NCI-H526 (cell line): ENCODE results near the gene ATP13A4.
"Not testable (repeated sequence)": the region's sequence is repeated elsewhere in the genome, so short reads cannot be mapped to it uniquely, and the experiment has no call there.

Experiments
- DNase-seq, 2 experiments: peaks; one replicate each; lab custom pipeline; 2025; lab: John Stamatoyannopoulos, UW

The ATP13A4 gene

DNA sequence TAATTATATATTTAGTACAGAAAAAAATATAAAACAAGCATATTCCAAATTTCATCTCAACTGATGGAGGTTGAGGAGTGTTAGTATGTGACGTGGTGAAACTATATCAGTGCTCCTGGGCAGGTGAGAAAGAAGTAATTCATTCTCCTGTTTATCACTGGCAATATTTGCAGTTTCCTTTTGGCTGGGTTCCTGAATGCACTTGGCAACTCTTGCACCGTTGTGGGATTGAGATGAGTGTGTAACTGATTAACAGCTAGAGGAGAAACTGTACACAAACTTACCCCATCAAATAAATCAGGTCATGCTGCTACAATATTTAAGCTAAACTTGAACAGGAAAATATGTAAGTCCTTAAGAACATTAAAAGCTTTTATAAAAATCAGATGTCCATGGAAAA, 2.1 kb upstream of the ATP13A4 start:
- no peak for DNase-seq

DNA sequence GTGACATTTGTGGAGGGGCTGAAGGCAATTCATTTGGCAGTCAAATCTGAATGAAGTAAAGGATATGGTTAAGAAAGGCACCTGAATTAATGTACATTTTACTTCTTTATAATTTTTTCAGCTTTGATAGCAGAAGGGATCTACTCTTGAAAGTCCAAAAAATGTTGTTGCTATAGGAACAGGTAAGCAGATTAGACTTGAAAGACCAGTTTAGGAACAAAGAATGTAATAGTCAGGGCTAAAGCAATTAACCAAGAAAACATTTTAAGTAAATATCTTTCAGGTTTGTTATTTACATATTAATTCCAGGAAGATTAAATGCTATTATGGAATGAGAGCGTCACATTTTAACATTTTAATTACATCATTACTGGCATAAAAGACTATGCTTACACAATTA, 1.1 kb downstream of the ATP13A4 start:
- DNase-seq = peak; percentile 4 to 32

DNA sequence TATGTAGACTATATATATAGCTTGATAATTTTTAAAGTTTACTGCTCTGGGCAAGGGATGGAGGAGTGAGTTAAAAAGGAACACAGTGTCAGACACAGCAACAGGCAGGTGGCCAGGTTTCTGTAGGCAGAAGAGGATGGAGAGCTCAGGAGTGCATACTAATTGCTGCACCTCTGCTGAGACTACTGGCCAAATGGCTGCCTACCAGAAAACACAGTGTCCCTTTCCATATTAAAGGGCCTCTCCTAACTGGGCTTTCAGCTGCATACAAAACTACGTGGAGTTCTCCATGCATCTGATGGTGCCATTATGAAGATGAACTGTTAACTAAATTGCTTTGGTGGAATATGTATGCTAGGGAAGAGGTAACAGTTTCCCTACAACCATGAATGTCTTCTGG, 1.8 kb downstream of the ATP13A4 start:
- DNase-seq = peak in 1 of 2 experiments; percentile 11

DNA sequence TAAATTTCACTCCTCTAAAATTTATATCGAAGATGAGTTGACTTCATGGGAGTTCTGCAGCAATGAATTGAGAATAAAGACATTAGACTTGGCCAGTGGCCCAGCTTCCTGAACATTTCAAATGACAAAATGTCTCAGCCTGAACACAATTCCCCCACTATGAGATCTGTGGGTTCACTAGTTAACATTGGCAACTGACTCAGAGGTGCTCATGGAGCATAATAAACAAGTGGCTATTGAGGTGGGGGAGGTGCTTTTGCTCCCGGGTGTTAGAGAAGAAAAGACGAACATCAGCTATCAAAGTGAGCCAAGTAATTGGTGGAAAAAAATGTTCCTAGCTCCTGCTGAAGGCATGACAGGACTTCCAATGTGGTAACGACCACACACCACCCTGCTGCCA, 6.3 kb downstream of the ATP13A4 start:
- DNase-seq = no peak

DNA sequence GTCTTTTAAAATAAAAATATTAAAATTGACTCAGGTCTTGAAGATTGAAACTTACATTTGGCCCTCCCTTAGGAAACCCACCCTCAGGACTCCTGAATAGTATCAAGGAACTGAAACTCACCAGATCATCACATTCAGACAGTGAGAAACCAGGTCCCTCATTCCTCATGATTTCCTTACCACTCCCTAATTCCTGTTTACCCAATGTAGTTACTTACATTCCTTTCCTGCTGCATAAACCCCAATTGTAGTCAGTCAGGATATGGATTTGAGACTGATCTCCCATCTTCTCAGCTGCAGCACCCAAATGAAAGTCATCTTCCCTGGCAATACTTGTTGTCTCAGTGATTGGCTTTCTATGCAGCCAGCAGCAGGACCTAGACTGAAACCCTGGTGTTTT, 8.6 kb downstream of the ATP13A4 start:
- no peak for DNase-seq

DNA sequence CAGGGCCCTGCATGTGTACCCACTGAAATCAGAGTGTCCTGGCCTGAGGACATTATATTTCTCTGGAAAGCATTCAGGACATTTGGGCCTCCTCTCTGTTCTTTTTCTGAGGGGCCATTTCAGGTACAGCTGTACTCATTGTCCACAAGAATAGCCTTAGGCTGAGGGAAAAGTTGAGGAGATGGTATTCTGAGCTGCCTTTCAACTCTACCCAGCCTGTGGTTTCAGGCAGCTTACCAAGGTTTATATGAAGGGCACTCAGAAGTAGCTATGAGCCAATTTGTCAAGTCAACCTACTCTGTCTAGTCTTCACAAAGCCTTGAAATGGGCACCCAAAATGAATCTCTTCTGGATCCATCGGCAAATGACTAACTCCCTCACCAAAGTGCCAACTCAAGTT, 9.4 kb downstream of the ATP13A4 start:
- no peak for DNase-seq

DNA sequence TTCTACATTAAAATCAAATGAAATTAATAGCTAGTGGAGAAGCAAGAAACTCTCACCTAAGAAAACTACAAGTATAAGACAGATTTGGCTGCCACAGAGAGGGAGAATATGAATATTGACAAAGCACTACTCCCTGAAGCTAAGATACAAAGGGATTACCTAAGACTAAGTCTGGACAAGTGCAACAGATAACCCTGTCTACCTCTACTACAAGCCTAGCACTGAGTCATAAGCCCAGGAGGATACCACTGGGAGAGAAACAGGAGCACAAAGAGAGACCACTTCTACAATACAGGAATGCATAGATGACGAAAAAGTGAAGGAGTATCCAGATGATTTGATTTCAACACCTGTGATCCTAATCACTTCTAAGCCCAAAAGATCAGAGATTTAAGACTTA, 10.4 kb downstream of the ATP13A4 start:
- DNase-seq = no peak

DNA sequence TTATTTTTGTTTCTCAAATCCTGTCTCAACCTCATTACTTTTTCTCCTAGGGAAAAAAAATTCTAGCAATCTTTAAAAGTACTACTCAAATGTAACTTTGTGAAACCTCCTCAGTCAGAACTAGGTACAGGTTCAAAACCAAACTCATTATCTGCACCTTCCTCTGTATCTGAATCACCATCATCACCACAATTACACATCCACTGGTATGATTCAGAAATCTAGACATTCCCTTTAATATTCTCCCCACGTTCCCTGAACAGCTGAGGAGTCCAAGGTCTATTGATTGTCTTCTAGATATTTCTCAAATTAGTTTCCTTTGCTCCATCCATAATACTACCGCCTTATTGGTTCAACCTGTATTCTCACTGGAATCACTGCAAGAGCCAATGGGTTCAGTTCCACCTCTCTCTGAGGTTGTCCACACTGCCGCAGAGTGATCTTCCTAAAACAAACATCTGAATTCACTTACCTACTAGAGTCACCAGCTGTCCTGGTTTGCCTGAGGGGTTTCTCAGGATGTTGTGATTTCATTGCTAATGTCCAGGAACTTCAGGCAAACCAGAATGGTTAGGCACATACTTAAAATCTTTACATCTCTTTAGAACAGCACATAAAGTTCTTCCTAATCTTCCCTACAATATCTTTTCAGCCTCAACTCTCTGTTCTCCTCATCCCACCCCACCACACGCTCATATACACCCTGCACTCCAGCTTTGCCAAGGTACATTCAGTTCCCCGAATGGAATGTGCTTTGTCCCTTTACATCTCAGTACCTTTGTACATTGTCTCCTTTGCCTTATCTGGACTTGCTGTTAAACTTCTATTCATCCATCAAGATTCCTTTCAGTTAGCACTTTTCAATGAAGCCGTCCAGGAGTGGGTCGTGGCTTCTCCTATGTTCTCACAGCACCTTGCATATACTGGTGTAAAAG, 24.2 kb downstream of the ATP13A4 start:
- DNase-seq = no peak

DNA sequence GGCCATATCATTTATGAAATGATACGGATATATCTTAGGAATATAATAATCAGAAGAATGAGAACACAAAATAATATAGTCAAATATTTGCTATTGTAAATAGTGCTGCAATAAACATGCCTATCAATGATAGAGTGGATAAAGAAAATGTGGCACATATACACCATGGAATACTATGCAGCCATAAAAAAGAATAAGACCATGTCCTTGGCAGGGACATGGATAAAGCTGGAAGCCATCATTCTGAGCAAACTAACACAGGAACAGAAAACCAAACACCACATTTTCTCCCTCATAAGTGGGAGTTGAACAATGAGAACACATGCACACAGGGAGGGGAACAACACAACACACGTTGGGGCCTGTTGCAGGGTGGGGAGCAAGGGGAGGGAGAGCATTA, 28.6 kb downstream of the ATP13A4 start:
- DNase-seq = not testable (repeated sequence)

DNA sequence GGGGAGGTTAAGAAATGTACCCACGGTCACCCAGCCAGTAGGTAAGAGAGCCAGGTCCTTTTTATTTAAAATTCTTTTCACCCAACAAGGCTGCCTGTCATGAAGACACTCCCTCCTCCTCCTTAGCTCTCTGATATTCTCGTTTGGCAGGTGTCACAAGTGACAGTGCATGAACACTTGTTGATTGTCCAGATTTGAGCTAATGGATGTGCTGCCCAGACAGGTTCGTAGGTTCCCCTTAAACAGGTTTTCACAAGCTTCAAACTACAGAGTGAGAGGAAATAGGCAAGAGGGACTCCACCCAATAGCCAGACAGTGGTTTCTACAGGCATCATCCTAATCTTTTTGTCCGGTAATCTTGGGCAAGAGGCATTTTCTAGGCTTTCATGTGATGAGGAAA, 32.2 kb downstream of the ATP13A4 start:
- no peak for DNase-seq

DNA sequence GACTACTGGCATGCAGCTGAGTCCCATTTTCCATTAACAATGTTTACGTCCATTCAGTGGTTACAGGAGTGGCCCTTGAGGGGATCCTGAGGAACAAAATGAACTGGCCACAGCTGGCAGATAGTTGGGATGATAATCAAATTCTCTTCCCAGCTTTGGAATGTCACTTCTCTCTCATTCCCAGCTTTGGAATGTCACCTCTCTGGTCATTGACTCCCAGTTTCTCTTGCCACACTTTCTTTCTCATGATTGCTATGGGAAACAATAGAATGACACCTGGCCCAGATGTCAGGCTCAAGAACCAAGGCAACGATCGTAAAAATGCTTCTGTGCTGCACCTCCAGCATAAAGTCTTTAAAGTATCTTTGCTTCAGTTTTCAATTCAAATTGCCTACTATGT, 34.0 kb downstream of the ATP13A4 start:
- no peak for DNase-seq

DNA sequence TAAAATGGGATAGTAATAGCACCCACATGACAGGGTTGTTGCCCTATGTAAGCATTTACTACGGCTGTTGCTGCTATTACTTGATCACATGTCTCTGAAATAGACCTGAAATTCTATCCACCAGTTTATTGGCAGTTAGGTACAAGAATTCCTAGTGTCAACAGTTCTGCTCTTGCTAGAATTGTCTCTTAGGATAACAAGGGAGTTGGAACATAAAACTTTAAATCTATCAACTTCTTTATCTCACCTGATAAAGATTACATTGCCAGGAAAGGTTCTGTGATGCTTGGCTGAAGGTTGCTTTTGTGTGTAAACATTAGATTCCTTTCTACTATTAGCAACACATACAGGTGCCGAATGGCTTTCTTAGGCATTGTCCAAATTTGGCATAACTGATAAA, 38.7 kb downstream of the ATP13A4 start:
- DNase-seq = no peak

DNA sequence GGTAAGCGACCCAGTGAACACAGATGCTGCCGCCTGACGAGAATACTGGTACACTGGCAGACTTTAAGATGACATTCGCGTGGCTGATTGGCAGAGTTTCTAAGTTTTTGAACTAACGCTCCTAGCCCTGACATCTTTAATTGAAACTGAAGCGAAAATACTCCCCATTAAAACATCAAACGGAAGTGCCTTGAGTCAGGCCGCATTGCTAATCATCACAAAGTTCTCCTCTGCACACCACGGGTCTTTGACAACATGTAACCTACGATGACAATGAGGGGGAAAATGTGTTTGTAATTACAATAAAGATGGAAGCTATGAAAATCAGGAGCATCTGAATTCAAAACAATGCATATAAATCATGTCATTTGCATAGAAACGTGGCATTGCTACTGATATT, 44.5 kb downstream of the ATP13A4 start:
- peak; percentile 63 to 75 for DNase-seq

DNA sequence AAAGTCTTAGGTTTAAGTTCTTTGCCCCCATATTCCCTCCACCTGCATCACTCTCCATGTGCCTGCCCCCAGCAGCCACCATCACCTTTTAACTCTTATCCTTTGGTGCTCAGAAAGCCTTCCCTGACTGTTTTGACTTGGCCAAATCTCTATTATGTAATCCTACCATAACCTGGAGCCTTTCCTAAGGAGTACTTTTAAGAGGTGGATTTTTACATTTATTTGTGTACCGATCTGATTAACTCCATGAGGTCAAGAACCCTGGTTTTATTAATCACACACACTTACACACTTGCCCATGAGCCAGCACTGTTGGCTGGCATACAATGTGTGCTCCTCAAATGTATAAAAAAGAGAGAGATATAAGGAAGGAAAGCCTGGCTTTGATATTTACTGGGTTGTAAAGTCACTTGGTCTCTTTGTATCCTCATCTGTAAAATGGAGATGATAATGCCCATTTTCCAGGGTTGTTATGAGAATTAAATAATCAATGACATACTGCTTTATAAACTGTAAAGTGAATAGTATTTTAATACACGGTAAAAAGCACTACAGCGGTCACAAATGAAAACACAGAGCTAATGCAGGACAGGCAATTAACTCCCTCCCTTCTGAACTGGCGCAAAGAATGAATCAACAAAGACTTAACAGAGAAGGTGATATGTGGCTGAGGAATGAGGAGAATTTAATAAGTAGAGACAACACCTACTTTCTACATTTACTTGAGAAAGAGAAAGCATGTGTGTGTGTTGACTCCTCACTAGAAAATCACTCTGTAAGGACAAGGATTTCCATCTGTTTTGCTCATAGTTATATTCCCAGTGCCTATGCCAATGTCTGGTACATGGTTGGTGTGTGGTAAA, 45.4 kb downstream of the ATP13A4 start:
- no peak for DNase-seq

DNA sequence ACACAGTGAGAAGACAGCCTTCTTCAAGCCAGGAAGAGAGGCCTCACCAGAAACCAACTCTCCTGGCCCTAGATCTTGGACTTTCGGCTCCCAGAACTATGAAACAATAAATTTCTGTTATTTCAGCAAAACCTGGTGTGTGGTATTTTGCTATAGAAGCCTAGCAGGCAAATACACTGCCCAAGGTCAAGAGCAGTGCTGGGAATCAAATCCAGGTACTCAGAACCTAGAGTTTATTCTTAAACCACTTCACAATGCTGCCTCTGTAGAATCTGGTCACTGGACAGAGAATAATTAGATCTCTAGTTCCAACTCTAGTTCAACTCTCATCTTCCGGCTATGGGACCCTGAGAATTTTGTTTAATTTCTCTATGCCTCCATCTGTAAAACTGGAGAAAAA, 46.6 kb downstream of the ATP13A4 start:
- DNase-seq = no peak

DNA sequence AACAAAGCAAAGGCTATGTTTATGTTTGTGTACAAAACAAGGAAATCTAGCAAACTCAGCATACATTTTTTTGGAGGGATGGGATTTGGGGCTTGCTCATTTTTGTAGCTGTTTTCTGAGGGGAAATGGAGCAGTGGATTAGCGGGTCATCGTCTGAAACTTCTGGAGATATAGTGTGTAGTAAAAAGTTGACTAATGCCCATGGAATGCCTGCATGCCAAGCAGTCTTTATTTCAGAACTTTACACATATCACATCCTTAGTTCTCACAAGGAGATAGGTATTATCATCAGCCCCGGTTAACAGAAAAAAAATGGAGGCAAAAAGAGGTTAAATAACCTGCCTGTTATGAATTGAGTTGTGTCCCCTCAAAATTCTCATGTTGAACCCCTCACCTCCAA, 47.1 kb downstream of the ATP13A4 start:
- DNase-seq = no peak

DNA sequence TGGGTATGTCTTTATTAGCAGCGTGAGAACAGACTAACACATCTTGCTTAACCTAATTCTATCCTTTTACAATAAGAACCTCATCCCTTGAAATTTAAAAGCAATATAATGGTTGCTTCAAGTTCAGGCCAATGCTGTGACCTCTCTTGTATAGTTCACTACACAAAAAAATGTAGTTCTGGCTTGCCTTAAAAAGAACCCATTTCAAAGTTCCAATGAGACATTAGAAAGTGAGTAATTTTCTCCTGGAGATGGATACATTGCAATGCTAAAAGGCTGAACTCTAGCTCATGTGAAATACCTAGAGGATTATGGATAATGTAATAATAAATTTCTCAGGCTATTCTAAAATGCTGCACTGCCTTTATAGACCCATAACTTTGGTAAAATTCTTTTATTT, 47.8 kb downstream of the ATP13A4 start:
- DNase-seq = no peak

DNA sequence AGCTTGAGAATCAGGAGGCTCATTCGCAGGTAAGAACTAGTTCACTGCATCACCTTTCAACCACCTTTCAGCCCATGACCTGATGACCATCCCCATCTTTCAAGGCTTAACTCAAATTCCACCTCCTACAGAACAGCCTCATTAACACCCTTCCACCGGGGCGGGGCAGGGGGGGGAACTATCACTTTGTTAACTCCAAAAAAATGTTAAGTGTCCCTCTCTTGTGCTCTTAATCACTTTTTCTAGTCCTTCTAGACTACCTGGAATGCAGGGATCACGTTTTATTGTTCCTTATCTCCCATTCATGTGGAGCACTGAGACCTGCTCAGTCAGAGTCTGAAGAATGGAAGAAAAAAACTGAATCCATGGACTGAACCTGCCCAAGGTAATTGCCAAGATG, 51.8 kb downstream of the ATP13A4 start:
- no peak for DNase-seq

DNA sequence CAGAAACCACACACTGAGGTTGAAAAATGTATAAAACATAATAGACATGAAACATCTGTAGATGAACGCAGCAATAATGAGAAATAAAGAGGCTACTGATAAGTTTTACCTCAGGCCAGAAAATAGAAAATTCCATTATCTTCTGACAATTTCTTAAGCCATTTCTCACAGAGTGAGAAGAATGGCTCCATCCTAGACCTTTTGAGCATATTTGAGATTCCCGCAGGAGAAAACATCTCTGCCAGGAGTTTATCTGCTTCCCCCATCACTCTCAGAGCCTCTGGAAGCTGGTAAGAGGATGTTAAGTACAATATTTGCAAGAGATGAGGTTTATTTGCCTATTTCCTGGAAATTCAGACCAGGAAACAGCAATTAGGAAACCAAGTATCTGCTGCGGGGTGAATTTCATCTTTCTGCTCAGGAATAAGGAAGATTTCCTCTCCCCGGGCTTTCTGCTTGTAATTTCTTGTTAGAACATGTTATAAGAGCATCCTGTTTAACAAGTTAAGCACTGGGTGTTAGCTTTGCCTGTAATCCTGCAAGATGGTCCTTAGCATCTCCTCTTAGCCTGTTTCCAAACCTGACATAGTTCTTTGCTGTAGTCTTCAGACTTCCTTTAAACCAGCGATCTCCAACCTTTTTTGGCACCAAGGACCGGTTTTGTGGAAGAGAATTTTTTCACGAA, 54.8 kb downstream of the ATP13A4 start:
- DNase-seq = no peak

DNA sequence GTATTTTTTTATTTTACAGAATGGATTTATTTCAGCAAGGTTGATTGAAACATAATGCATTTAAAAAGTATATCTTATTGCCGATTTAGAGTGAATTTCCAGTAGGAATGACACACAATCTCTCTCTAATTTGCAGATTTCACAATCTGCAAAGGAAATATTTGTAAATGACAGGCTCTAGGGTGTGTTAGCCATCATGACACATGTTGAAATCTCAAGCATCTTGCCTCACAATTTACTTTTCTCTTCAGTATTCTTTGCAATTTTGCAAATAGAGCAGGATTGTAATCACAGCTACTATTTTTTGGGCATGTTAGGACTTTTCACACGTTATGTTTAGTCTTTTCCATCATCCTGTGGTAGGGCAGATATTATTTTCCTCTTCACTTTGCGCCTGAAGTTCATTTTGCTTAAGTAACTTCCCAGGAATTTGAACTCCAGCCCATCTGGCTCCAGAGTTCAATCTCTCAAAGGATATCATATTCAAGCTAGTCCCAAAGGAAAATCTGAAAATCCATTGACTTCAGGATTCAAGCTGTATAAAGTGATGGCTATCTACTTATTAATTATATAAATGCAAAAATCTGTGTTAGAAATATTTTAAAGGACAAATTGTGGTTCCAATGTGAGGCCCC, 55.4 kb downstream of the ATP13A4 start:
- no peak for DNase-seq

DNA sequence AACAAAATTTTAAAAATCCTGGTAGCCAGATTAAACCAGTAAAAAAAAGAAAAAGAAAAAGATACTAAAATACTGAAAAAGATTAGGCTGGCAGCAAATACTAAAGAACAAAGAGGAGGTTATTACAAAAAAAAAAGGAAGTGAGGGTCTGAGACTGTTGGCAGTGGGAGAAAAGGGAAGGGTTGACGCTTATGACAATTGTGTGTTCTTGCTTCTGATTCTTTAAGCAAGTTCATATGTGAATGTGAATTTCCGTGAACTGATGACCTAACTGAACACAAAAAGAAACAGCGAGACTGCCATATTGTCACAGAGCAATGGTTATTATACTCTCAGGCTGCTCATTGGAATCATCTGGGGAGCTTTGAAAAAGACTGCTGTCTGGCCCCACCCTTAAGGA, 56.5 kb downstream of the ATP13A4 start:
- no peak for DNase-seq

DNA sequence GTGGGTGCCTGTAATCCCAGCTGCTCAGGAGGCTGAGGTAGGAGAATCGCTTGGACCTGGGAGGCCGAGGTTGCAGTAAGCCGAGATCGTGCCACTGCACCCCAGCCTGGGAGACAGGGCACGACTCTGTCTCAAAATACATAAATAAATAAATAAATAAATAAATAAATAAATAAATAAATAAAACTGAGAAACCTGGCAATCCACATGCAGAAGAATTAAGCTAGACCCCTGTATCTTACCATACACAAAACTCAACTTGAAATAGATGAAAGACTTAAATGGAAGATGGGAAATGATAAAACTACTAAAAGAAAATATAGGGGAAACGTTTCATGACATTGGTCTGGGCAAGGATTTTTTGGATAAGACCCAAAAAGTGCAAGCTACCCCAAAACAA, 58.0 kb downstream of the ATP13A4 start:
- DNase-seq = no peak
